Peyer's patch (tissue), 4 donors: ENCODE data around the gene PPP4R4.

Experiments used
- CTCF ChIP-seq, 6 experiments: fragments of 450-650 bp in 4 of 6; fragments of 200-600 bp in 2 of 6; sonication (generic) in 1 of 6; IDR thresholded peaks; one replicate each; pipeline ENCODE4 v1.5.1; 2017 to 2019; ENCODE audit warnings: antibody characterized with exemption in 6 of 6, mild to moderate bottlenecking in 3 of 6, moderate library complexity in 1 of 6
- POLR2A ChIP-seq, 2 donors: fragments of 450-650 bp; IDR thresholded peaks; one replicate each; pipeline ENCODE4 v1.5.1; 2017; ENCODE audit warnings: antibody characterized with exemption in 2 of 2, mild to moderate bottlenecking in 2 of 2, moderate library complexity in 2 of 2

- TF ChIP-seq CTCF (IDR thresholded peaks at IDR 0.05) (no peak), POLR2A (IDR thresholded peaks at IDR 0.05) (no peak)
These were observed 18.4 kb downstream of the PPP4R4 start for GRCh38 chr14:94192536-94192935.
